ENCODE results near the gene PCBP1.
"Not testable (repeated sequence)": the region's sequence is repeated elsewhere in the genome, so short reads cannot be mapped to it uniquely, and the experiment has no call there.

PCBP1 gene

DNA sequence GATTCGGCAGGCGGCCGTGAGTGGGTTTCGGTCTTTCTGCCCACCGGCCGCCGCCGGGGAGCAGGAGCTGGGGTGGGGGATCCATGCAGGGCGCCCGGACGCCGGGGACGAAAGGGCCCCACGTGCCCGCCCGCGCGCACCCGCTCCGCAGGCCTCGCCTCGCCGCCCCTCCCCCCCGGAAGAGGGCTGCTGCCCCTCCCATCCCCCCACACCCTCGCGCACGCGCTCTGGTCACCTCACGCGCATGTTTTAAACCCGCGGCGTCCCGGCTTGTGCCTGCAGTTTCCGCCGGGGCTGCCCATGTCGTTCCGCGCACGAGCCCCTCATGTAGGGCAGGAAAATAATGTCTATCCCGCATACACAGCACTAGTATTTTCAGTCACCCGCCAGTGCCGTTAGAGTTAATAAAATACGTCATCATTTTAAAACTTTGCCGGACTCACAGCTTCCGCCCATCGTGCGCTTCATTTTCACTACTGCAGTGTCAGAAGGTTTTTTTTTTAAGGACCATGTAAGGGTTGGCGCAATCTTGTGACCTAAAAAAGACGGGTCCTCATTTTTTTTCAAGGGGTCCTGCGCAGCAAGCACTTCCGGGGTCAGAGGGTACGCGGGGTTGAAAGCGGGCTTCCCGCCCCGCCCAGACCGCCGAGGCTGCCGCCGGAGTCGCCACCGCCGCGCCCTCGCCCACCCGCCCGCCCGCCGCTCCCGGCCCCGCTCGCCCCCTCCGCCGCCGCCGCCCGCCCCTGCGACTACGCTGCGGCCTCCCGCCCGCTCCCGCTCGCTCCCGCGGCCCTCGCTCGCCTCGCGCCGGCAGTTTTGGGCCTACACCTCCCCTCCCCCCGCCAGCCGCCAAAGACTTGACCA is at the start of gene PCBP1:
TSS of gene PCBP1 (plus strand) at position 640 of the 864 bp plus-strand sequence. CDS start 267 bp downstream, outside the sequence.
- H3K4me3 ChIP-seq (ENCODE audit: low read depth, low read length) = peak within 1 kb of the TSS; percentile 98

DNA sequence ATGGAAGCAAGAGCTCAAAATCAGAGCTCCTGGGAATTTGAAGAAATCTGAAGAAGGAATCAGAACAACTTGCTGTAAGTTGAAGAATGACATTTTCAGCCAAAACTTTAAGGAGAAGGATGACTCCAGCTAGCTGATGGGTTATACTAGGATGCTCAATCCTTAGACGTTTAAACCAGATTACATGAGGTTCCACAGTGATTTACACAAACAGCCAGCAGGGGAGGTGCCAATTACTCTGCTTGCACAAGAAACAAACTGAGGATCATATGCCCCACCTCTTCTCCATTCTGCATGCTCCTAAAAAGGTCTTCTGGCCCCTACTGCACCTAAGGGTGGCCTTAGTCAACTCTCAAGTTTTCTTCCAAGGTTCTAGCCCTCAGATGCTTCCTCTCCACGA is 47.9 kb upstream of the PCBP1 start:
- no peak overlapping the region for H3K4me3 ChIP-seq (ENCODE audit: low read depth, low read length)

DNA sequence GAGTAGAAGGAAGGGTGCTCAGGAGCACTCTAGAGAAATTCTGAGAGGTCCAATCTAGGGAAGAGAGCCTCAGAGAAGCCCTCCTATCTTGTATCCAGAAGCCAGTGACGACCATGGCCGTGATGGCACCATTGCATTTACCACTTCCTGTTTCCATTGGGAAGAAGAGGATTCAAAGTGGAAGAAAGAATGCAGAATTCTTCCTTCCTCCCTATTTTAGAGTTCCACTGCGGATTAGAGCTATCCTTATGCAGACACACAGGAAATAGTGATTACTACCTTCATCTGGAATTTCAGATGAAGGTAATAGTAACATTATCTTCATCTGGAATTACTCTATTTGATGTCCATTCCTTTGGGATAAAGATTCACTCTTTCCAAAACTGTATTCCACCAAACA is 45.6 kb upstream of the PCBP1 start:
- H3K4me3 ChIP-seq (ENCODE audit: low read depth, low read length) = no peak overlapping the region

DNA sequence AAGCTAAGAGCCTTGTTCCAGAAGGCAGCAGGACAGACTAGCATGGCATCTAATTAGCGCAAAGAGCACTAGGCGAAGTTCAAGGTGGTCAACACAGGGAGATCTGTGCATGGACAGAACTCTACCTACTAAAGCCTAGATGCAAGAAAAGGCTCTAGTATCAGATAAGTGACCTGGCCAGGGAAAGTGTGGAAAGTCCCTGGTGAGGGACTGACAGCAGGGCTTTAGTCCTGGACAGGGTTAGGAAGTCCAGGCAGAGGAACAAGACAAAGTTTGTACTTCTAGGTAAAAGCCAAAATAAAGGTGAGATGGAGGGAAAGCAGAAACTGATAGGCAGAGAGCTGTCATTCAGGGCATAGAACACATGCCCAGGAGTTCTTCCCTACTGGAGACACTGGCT is 45.0 kb upstream of the PCBP1 start:
- H3K4me3 ChIP-seq (ENCODE audit: low read depth, low read length) = no peak overlapping the region

DNA sequence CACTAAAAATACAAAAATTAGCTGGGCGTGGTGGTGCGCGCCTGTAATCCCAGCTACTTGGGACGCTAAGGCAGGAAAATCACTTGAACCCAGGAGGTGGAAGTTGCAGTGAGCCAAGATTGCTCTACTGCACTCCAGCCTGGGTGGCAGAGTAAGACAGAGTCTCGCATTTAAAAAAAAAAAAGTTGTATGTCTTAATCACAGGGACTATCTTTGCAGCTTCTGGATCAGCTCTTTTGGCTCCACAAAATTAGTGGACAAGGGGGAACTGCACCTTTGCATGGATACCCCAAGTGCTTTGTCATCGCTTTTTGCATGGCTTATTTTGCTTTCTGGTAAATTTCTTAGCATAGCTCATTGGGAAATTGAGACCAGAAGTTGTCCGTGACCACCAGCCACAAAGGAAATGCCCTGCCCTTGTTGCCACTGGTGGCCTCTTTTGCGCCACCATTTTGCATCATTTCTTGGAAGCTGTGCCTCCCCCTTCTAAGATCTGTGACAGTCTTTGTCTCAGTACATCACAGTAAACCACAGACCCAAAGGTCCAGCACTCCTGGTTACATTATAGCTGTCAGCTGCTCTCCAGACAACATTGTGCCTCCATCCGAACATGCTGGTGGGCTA is 43.9 kb upstream of the PCBP1 start:
- H3K4me3 ChIP-seq (ENCODE audit: low read depth, low read length) = no peak overlapping the region

DNA sequence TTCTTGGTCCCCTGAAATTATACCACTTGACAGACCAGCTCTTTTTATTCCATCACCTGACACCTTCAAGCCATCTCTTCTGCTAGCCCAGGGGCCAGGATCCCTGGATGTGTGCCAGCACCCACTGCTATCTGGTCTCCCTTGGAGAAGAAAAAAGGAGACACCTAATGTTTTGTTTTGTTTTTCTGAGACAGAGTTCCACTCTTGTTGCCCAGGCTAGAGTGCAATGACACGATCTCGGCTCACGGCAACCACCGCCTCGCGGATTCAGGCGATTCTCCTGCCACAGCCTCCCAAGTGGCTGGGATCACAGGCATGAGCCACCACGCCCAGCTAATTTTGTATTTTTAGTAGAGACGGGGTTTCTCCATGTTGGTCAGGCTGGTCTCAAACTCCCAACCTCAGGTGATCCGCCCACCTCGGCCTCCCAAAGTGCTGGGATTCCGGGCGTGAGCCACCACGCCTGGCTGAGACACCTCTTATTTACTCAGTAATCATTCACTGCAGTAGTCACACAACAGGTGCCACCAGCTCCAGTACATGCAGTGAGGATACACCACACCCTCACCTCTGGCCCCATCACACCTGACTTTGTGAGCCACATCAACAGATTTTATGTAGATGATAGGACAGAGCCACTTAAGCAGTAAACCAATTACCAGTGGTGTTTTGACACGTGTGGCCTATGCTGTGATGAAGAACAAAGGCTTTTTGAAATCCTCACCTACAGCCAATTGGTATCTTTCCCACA is 42.8 kb upstream of the PCBP1 start:
- H3K4me3 ChIP-seq (ENCODE audit: low read depth, low read length) = no peak overlapping the region

DNA sequence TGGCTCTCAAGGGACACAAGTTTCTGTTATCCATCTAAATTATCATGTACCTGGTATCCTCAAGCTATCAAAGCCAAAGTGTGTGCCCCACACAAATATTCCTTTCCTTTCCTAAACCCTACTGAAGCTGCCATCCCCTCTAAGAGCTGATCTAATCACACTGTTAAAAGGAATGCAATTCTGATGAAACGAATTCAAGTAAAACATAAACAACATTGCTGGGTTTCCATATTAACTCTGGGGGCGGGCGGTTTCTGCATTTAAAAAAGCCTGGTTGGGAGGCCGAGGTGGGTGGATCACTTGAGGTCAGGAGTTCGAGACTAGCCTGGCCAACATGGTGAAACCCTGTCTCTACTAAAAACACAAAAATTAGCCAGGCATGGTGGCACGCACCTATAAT is 41.9 kb upstream of the PCBP1 start:
- H3K4me3 ChIP-seq (ENCODE audit: low read depth, low read length) = no peak overlapping the region

DNA sequence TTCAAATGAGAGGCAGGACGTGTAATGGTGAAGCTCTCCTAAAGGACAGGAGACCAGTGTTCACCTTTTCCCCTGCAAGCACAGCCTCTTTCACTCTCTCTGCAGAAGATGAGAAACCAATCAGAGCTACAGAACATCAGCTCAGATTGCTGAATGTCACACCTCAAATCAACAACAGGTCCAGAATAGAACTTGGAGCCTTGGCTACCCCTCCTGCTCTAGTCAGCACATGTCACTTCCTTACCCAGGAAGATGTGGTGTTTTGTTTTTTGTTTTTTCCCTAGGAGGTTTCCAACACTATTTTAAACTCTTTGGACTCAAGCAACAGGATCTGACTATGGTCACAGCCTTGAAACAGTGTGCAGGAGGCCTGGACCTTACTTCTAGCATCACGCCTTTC is 41.3 kb upstream of the PCBP1 start:
- no peak overlapping the region for H3K4me3 ChIP-seq (ENCODE audit: low read depth, low read length)

DNA sequence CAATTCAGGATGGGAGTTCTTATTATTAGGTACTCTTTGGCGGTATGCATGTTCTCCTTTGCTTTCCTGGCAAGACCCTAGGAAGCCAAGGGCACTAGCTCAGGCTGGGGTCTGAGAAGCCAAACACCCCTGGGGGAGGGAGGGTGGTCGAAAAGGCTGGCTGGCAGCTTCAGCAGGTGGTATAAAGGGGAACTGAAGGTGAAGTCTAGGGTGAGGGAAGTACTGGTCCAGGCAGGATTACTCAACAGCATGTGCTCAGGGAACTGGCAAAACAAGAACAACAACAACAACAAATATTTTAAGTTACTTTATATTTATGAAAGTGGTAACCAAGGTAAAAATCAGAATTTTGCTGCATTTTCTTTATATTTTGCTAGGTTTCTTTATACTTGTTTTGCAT is 40.7 kb upstream of the PCBP1 start:
- no peak overlapping the region for H3K4me3 ChIP-seq (ENCODE audit: low read depth, low read length)

DNA sequence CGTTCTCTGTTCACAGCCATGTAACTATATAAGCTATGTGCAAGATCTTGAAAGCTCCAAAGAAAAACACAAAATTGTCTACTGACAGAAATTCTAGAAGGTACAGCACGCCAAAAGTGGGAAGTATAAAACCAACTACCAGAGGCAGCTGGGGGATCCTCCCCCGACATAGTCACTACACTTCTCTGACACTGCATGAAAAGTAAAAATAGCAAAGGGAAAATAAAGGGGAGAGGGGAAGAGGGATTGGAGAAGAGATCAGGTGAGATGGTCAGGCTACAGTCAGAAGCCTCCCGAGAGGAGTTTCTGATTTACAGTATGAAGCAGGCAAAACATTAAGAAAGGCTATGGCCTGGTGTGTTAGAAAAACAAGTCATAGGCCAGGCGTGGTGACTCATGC is 39.8 kb upstream of the PCBP1 start:
- no peak overlapping the region for H3K4me3 ChIP-seq (ENCODE audit: low read depth, low read length)

DNA sequence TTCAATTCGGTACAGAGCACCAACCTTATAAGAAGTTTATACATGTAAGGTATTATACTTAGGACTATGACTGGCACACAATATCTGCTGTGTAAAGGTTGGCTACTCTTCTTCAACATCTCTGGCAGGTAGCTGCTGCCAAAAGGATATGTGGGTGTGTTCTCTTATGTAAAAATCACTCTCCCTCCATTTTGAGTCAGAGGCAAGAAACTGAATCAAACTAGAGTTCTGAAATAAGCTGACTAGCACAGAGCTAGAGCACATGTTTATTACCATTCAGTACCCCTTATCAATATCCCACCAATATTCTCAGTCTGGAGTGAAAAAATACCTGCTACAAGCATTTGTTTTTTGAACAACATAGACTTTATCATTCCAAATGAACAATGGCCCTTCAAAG is 38.0 kb upstream of the PCBP1 start:
- no peak overlapping the region for H3K4me3 ChIP-seq (ENCODE audit: low read depth, low read length)

DNA sequence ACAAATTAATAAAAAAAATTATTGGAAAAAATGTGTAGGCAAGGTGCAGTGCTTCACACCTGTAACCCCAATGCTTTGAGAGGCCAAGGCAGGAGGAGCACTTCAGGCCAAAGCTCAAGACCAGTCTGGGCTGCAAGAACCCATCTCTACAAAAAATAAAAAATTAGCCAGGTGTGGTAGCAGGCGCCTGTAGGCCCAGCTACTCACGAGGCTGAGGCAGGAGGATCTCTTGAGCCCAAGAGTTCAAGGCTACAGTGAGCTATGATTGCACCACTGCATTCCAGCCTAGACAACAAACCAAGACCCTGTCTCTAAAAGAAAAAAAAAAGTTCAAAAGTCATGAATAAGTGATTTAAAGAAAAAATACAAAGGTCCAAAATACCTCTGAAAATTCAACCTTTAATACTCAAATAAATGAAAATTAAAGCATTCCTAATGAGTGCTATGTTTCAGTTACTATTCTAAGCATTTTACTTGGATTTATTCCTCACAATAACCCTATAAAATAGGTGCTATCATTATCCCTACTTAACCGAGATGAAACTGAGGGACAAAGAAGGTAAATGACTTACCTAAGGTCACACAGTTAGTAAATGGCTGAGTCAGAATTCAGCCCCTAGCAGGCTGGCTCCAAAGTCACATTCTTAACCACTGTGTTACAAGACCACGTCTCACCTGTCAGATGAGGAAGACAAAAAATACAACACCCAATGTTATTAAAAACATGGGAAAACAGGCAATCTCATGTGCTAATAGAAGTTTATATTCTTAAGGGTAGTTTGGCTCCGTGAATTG is 36.4 kb upstream of the PCBP1 start:
- no peak overlapping the region for H3K4me3 ChIP-seq (ENCODE audit: low read depth, low read length)

DNA sequence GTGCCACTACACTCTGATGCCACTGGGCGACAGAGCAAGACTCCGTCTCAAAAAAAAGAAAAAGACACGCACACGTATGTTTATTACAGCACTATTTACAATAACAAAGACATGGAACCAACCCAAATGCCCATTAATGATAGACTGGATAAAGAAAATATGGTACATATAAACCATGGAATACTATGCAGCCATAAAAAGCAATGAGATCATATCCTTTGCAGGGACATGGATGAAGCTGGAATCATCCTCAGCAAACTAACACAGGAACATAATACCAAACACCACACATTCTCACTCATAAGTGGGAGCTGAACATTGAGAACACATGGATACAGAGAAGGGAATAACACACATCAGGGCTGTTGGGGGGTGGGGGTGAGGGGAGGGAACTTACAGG is 32.0 kb upstream of the PCBP1 start:
- H3K4me3 ChIP-seq (ENCODE audit: low read depth, low read length) = not testable (repeated sequence)

DNA sequence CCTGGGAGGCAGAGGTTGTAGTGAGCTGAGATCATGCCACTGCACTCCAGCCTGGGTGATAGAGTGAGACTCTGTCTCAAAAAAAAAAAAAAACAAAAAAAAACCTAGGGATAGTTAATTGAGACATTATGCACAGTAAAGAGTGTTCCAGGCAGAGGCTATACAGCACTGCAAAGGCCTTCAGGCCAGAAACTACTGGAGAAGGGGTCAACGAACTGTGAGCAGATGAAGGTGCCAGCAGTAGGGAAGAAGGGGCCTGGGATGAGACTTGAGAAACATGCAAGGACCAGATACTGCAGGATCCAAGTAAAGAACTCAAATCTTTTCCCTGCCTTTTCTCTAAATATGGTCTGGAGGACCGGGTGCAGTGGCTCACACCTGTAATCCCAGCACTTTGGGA is 26.0 kb upstream of the PCBP1 start:
- no peak overlapping the region for H3K4me3 ChIP-seq (ENCODE audit: low read depth, low read length)

DNA sequence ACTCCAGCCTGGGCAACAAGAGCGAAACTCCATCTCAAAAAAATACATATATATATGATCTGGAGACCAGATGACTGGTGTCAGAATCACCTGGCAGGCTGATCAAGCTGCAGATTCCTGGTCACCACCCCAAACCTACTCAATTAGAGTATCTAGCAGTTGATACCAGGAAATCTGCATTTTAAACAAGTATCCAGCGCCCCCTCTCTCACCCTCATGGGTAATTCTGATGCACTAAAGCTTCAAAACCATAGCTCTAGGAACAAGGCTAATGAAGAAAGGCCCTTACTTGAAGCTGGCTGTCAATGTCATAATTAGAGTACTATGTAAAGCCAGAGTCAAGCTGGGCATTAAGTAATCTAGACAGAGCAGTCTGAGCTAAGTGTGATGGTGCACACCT is 25.0 kb upstream of the PCBP1 start:
- no peak overlapping the region for H3K4me3 ChIP-seq (ENCODE audit: low read depth, low read length)

DNA sequence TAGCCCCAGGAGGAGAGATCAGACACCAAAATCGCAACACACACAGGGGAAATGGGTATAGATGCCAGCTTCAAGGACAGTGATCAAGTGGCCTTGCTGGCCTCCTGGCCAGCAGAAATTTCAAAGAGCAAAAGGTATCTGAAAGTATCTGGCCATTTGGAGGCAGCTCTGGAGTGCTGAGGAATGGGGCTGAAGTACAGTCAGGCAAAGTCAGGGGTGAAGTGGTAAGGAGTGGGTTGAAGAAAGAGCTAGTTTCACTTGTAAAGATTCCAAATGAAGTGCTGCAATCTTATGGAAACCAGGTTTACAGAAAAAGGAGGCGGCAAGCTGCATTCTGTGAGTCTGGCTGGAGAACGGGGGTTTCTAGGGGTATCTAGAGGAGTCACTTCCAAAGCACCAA is 19.2 kb upstream of the PCBP1 start:
- no peak overlapping the region for H3K4me3 ChIP-seq (ENCODE audit: low read depth, low read length)

DNA sequence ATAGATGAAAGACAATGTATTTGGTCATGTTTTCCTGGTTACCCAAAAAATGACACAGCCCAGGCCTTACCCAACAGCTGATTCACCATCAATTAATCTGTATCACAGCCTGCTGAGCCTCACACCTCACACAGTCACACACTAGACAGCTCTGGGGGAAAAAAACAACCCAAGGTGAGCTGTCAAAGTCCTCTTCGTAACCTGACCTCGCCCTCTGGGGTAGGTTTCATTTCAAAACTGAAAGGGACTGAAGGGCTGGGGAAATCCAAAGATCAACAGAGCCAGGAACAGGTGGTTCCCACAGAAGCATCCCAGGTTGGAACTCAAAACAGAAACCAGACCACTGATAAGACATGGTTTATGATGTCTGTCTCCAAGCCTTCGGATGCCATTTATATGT is 18.2 kb upstream of the PCBP1 start:
- H3K4me3 ChIP-seq (ENCODE audit: low read depth, low read length) = no peak overlapping the region

DNA sequence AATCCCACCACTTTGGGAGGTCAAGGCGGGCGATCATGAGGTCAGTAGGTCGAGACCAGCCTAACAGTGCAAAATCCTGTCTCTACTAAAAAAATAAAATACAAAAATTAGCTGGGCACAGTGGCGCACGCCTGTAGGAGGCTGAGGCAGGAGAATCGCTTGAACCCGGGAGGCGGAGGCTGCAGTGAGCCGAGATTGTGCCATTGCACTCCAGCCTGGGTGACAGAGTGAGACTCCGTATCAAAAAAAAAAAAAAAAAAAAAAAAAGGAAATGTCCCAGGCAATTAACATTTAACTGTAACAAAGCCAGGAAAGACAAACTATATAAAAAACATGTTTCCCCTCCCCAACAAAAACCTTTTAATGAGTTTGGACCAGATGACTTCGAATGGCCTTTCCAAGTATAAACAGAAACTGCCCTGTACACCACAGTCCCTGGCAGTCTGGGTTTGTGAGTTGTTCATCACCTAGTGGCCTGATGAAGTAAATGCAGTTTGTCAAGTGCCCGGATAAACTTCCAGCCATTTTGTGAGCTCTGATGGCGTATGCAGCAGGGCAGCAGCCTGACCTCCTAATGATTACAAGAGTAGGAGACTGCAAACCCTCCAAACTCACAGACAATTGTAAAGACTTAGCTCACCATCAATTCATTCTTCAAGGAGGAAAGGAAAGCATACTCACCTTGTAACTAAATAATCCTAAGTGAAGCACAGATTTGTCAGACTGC is 16.6 kb upstream of the PCBP1 start:
- H3K4me3 ChIP-seq (ENCODE audit: low read depth, low read length) = no peak overlapping the region

DNA sequence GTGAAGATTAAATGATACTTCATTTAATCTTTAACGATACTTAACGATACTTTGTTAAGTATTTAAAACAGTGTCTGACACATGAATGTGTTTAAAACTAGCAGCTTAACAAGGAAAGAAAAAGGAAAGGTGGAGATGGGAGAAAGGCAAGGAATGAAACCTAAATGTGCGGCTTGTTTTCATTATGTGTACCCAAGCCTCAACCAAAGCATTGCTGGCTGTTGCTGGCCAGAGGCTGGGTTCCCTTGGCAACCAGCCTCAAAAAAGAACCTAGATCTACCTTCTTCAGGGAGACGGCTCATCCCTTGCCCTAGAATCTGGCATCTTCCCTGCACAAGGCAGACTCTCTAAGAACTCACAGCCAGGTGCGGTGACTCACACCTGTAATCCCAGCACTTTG is 13.8 kb upstream of the PCBP1 start:
- no peak overlapping the region for H3K4me3 ChIP-seq (ENCODE audit: low read depth, low read length)

DNA sequence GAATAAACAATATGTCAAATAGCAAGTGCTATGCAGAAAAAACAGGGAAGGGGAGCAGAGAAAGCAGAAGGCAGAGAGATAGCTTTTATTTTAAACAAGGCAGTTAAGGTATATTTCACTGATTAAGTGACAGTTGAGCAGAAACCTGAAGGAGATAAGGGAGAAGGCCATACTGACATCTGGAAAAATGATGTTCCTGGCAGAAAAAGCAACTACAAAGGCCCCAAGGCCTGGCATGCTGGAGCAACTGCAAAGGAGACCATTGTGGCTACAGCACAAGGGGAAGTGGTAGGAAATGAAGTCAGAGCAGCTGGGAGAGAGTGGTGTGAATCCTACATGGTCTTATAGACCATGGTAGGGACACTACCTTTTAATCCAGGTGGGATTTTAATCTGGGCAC is 8.9 kb upstream of the PCBP1 start:
- no peak overlapping the region for H3K4me3 ChIP-seq (ENCODE audit: low read depth, low read length)
